Keratinocyte (primary cell): ENCODE results near the gene CPAMD8.

Experiments
- CTCF ChIP-seq, 3 experiments: IDR thresholded peaks in 1 of 3; conservative IDR thresholded peaks in 1 of 3; optimal IDR thresholded peaks in 1 of 3; 2 replicates in 2 of 3; 3 replicates in 1 of 3; pipeline versions ENCODE3 to v1.5.1; 2011; ENCODE audit warnings: low read length in 3 of 3, mild to moderate bottlenecking in 3 of 3, moderate library complexity in 2 of 3, control low read depth in 1 of 3, inconsistent platforms in 1 of 3; ENCODE audit not compliant: insufficient read depth in 2 of 3; ENCODE audit errors: extremely low read depth in 1 of 3
- EZH2 ChIP-seq: IDR thresholded peaks from one replicate; pipeline ENCODE4 v1.6.1; 2012; ENCODE audit warnings: inconsistent platforms, mild to moderate bottlenecking, low read length, moderate library complexity

- no peak for TF ChIP-seq CTCF (optimal IDR thresholded peaks at IDR 0.05 in 1 of 3, IDR thresholded peaks at IDR 0.05 in 1 of 3, conservative IDR thresholded peaks at IDR 0.05 in 1 of 3; ENCODE audit: extremely low read depth in 1 of 3, insufficient read depth in 2 of 3, low read length in 3 of 3)
- TF ChIP-seq EZH2, result no peak
These were observed 37.9 kb downstream of the CPAMD8 start for GRCh38 chr19:16988661-16989060.
